Measurements from ENCODE around the gene IQCK. TPM values are rescaled to one million over a fixed set of nuclear protein-coding genes. Genes with fewer than 3 reads are reported as not detected.

Gene IQCK
- total RNA-seq, 1 donor from 2014 or later, result 5.8 TPM

DNA sequence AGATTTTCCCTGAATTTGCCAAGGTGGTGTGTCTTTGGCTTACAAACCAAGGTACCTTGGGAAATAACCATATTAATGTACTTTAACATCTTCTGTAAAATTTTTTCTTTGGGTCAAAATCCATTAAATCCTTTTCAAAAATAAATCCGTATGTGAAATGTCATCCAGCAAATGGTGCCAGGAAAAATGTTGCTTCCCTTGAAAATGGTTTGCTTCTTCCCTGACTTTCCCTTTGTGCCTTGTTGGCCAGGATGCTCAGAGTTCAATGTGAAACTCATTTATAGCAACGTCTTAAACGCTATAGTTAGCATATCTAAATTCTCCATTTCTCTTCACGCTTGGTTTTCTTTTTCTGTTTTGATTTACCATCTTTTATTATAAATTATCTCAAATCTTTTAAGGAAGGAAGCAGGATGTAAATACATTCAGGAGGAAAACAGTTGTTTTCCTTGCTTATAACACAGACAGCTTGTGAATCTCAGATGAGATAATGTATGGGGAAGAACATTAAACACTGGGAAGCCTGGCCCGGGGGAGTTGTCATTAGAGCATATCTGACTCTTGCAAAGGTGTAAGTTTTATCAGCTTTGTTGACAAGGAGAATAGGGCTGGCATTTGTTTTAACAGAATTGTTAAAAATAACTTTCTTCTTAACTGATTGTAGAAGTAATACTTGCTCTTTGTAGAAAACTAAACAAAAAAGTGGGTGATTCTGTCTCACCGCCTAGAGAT lies 124.5 kb downstream of the IQCK start:
- TF ChIP-seq, protein P1, sequence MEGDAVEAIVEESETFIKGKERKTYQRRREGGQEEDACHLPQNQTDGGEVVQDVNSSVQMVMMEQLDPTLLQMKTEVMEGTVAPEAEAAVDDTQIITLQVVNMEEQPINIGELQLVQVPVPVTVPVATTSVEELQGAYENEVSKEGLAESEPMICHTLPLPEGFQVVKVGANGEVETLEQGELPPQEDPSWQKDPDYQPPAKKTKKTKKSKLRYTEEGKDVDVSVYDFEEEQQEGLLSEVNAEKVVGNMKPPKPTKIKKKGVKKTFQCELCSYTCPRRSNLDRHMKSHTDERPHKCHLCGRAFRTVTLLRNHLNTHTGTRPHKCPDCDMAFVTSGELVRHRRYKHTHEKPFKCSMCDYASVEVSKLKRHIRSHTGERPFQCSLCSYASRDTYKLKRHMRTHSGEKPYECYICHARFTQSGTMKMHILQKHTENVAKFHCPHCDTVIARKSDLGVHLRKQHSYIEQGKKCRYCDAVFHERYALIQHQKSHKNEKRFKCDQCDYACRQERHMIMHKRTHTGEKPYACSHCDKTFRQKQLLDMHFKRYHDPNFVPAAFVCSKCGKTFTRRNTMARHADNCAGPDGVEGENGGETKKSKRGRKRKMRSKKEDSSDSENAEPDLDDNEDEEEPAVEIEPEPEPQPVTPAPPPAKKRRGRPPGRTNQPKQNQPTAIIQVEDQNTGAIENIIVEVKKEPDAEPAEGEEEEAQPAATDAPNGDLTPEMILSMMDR (IDR thresholded peaks at IDR 0.05), result no peak
- no peak overlapping the region for H3K4me3 Mint-ChIP-seq (ENCODE audit: unreplicated experiment)
- DNase-seq (ENCODE audit: extremely low spot score, unreplicated experiment), result no peak
- no peaks in the 10 kb centered on the region for H3K4me1 Mint-ChIP-seq (ENCODE audit: unreplicated experiment)
- H3K27me3 Mint-ChIP-seq (ENCODE audit: unreplicated experiment), result no peaks in the 10 kb centered on the region
- H3K9me3 Mint-ChIP-seq (ENCODE audit: unreplicated experiment), result no peaks in the 10 kb centered on the region
- H3K36me3 Mint-ChIP-seq (ENCODE audit: unreplicated experiment), result no peaks in the 10 kb centered on the region
- H3K27ac Mint-ChIP-seq (ENCODE audit: unreplicated experiment), result no peak overlapping the region

DNA sequence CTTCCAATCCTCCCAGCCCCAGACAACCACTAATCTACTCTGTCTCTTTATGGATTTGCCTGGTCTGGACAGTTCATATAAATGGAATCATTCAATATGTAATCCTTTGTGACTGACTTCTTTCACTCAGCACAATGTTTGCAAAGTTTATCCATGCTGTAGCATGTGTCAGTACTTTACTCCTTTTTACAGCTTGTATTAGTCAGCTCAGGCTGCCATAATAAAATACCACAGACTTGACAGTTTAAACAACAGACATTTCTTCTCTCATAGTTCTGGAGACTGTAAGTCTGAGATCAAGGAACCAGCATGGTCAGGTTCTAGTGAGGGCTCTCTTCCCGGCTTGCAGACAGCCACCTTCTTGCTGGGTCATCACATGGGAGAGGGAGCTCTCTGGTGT lies 125.3 kb downstream of the IQCK start:
- TF ChIP-seq, protein P1 (IDR thresholded peaks at IDR 0.05), result no peak
- no peak for DNase-seq (ENCODE audit: extremely low spot score, unreplicated experiment)
- Mint-ChIP-seq H3K27ac (ENCODE audit: unreplicated experiment) (no peak overlapping the region), H3K9me3 (ENCODE audit: unreplicated experiment) (no peaks in the 10 kb centered on the region), H3K4me3 (ENCODE audit: unreplicated experiment) (no peak overlapping the region), H3K36me3 (ENCODE audit: unreplicated experiment) (no peaks in the 10 kb centered on the region), H3K4me1 (ENCODE audit: unreplicated experiment) (no peaks in the 10 kb centered on the region), H3K27me3 (ENCODE audit: unreplicated experiment) (no peaks in the 10 kb centered on the region)

DNA sequence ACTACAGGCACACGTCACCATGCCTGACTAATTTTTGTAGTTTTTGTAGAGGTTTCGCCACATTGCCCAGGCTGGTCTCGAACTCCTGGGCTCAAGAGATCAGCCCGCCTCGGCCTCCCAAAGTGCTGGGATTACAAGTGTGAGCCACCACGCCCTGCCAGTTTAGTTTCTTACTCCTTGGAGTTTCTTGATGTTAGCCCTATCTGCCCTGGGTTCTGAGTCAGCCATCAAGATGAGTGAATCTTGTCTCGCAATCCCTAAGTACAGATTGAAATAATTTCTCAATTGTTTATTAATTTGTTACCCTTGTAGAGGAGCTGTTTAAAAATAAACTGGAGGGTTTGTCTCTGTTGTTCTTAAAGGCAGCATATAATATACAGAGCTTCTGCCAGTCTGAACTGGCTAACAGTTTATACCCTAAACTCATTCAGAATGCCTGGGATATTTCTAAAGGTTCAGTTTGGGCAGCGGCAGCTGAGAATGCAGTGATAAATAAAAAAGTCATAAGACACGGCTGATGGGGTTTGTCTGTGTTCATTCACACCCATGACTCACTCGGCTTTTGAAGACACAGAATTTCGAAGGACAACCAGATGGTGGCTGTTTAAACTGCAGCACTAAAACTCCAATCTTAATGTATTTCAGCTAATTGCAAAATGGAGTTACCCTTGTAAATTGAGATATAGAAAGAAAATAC lies 127.0 kb downstream of the IQCK start:
- TF ChIP-seq, protein P1 (IDR thresholded peaks at IDR 0.05), result no peak
- no peak for DNase-seq (ENCODE audit: extremely low spot score, unreplicated experiment)
- H3K4me3 Mint-ChIP-seq (ENCODE audit: unreplicated experiment), result no peak overlapping the region

DNA sequence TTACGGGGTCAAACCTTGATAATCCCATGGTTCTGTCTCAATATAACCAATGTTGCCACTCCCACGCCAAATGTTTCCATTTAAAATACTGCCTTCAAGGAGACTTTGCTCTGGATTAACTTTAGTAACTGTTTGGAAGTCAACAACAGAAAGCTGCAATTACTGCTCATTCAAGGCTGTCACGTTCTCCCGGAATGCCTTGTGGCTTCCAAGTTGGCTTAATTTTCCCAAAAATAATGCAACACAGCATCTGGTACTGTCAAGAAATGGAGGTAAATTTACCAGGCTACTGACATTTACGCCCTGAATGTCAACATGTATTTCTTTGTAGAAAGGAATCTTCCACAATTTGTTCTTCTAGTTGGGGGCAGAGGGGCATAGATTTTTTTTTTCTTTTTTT lies 128.4 kb downstream of the IQCK start:
- Mint-ChIP-seq H3K36me3 (ENCODE audit: unreplicated experiment) (no peaks in the 10 kb centered on the region), H3K4me3 (ENCODE audit: unreplicated experiment) (no peak overlapping the region), H3K4me1 (ENCODE audit: unreplicated experiment) (no peaks in the 10 kb centered on the region), H3K27ac (ENCODE audit: unreplicated experiment) (no peak overlapping the region), H3K27me3 (ENCODE audit: unreplicated experiment) (no peaks in the 10 kb centered on the region), H3K9me3 (ENCODE audit: unreplicated experiment) (no peaks in the 10 kb centered on the region)
- DNase-seq (ENCODE audit: extremely low spot score, unreplicated experiment), result no peak
- TF ChIP-seq, protein P1 (IDR thresholded peaks at IDR 0.05), result no peak

More for the DNA sequence above, 127.0 kb downstream of the IQCK start:
- Mint-ChIP-seq H3K27me3 (ENCODE audit: unreplicated experiment) (no peaks in the 10 kb centered on the region), H3K27ac (ENCODE audit: unreplicated experiment) (no peak overlapping the region), H3K4me1 (ENCODE audit: unreplicated experiment) (no peaks in the 10 kb centered on the region), H3K9me3 (ENCODE audit: unreplicated experiment) (no peaks in the 10 kb centered on the region), H3K36me3 (ENCODE audit: unreplicated experiment) (no peaks in the 10 kb centered on the region)

DNA sequence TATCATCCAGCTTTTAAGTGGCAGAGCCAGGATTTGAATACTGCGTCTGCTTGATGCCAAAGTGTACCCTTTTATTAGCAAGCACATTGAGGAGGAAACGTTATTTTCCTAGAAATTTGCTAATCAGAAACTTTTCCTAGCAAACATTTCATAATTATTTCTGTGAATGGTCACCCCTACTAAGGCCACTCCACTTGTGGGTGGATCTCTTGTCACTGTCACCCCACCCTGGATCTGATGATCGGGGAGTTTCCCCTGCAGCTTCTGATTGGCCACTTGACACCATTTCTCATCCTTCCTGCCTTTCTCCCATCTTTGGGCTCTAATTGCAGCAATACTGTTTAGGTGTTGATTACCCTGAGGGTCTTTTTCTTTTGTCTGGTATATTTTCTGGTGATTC lies 130.7 kb downstream of the IQCK start:
- H3K27me3 Mint-ChIP-seq (ENCODE audit: unreplicated experiment), result no peaks in the 10 kb centered on the region
- H3K4me3 Mint-ChIP-seq (ENCODE audit: unreplicated experiment), result no peak overlapping the region
- H3K27ac Mint-ChIP-seq (ENCODE audit: unreplicated experiment), result no peak overlapping the region
- DNase-seq (ENCODE audit: extremely low spot score, unreplicated experiment), result no peak
- no peaks in the 10 kb centered on the region for H3K36me3 Mint-ChIP-seq (ENCODE audit: unreplicated experiment)
- H3K4me1 Mint-ChIP-seq (ENCODE audit: unreplicated experiment), result no peaks in the 10 kb centered on the region
- TF ChIP-seq, protein P1 (IDR thresholded peaks at IDR 0.05), result no peak
- H3K9me3 Mint-ChIP-seq (ENCODE audit: unreplicated experiment), result no peaks in the 10 kb centered on the region
